GM13976 (cell line): ENCODE data around the gene VARS2.

ENCODE experiments used
- DNase-seq: peaks from one replicate; pipeline ENCODE4 v3.0.0; 2012; ENCODE audit warnings: low spot score
- in situ Hi-C: fragments of 300-500 bp; cut with MboI; formaldehyde crosslinking; loops from one replicate; pipeline ENCODE4 v1.12.0; 2022; ENCODE audit warnings: low sequenced_read_pairs, mixed read lengths, inconsistent platforms; ENCODE audit not compliant: unreplicated experiment
- TF ChIP-seq, protein P1 (sequence below): IDR thresholded peaks from 2 replicates; pipeline ENCODE4 v1.5.1; 2012; ENCODE audit warnings: borderline replicate concordance, mild to moderate bottlenecking; ENCODE audit not compliant: insufficient read depth; ENCODE audit errors: extremely low read depth, missing control alignments, control extremely low read depth

Gene VARS2

DNA sequence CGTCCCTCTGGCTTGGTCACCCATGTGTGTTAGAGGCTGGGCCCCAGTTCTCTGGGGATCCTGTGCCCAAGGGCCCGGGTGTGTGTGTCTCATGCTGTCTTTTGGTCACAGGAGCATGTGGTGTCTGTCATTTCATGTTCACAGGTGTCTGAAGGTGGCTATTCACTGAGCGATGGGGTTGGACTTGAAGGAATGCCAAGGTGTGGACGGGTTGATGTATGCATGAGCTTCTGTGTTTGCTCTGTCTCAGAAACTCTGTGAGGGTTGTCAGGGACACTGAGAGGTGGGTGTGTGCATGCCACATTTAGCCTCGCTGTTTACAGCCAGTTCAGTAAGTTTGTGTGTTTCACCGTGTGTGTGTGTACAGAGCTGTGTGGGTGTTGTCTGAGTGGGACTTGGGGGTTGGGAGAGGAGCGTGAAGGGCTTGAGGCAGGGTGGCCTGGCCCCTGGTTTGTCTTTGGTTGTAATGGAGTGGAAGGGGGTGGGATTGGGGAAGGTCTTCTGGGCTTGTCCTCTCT lies 28.5 kb upstream of the VARS2 start:
- in situ Hi-C loops = no loop called here
- TF ChIP-seq, protein P1, sequence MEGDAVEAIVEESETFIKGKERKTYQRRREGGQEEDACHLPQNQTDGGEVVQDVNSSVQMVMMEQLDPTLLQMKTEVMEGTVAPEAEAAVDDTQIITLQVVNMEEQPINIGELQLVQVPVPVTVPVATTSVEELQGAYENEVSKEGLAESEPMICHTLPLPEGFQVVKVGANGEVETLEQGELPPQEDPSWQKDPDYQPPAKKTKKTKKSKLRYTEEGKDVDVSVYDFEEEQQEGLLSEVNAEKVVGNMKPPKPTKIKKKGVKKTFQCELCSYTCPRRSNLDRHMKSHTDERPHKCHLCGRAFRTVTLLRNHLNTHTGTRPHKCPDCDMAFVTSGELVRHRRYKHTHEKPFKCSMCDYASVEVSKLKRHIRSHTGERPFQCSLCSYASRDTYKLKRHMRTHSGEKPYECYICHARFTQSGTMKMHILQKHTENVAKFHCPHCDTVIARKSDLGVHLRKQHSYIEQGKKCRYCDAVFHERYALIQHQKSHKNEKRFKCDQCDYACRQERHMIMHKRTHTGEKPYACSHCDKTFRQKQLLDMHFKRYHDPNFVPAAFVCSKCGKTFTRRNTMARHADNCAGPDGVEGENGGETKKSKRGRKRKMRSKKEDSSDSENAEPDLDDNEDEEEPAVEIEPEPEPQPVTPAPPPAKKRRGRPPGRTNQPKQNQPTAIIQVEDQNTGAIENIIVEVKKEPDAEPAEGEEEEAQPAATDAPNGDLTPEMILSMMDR = no peak
- DNase-seq = peak; percentile 44

DNA sequence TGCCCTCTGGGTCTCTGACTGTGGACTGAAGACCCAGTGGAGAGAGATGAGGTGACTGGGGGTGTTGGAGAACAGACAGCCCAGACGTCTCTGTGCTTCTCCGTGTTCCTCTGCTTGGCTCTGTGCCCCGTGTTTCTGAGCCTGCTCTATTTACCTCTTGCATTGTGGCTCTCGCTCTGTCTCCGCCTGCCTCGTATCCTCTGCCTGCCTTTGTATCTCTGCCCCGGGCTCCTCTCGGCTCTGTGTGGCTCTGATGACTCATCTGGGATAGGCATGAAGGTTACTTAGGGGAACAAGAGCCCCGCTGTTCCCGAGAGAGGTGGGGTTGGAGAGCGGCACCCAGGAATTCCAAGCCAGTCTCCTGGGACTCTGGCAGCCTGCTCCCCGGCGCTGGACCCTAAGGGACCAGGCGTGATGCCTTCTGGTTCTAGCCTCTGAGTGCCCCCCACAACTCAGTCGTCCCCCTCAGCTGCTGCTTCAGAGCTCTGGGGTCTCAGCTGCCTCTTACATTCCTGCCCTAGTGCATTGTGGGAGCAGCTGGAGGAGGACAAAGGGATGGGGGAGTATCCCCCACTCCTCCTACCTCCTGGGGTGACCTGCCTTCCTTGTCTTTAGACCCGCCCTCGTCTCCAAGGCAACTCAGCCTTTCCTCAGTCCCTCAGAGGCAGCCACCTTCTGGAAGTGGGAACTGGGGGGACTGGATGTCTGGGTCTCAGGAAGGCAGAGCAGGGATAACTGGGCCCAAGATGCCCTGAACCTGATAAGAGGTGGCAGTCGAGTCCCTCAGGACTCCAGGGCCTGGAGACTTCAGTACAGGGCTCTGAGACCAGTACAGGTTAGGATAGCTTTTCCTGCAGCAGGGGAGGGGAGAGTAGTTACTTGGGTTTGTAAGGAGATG lies 27.8 kb upstream of the VARS2 start:
- in situ Hi-C loops = no loop called here
- peak; percentile 28 for DNase-seq
- TF ChIP-seq, protein P1 = no peak

DNA sequence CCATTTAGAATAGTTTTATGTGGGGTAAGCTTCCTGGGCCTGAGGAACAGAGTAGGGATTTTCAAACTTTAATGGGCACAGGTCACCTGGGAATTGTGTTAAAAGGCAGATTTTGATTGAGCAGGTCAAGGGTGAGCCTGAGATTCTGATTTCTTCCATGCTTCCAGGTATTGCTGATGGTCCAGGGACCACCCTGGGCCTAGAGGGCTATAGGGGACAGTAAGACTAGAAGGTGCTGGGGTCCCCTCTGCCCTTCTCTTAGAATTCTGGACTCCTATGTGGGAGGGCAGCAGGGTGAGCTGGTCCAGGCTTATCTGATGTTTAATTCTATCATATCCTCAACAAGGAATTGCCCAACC lies 27.2 kb upstream of the VARS2 start:
- peak; percentile 10 for DNase-seq
- in situ Hi-C loops = no loop called here
- TF ChIP-seq, protein P1 = no peak

DNA sequence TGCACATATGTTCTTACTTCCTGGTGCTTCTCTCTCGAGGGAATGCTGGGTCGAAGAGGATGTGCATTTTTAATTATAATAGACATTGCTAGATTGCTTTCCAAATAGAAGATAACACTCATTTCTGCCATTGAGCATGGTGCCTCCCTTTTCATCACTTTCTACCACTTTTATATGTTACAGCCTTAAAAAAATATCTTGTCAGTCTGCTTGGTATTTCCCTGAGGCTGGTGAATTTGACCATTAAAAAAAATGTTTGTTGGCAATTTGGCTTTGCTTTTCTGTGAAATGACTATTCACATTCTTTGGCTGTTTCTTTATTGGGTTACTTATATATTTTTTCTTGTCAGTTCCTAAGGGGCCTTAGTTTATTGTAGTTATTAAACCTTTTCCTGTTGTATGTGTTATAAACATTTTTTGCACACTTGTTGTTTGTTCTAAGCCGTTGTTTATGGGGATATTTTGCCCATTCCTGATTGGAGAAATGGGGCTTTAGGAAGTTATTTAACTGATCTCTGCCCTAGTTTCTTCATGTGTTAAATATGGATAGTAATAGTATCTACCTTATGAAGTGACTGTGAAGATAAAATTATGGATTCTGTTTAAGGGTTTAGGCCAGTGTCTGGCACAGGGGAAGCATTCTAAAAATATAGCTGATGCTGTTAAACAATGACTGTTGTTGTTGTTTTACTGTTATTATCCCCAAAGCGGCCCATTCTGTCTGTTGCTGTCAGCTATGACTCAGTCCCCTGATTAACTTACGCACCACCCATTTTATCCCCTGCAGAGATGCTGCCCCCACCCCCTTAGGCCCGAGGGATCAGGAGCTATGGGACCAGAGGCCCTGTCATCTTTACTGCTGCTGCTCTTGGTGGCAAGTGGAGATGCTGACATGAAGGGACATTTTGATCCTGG lies 25.9 kb upstream of the VARS2 start:
- TF ChIP-seq, protein P1 = no peak
- in situ Hi-C loops = no loop called here
- DNase-seq = peak; percentile 8

DNA sequence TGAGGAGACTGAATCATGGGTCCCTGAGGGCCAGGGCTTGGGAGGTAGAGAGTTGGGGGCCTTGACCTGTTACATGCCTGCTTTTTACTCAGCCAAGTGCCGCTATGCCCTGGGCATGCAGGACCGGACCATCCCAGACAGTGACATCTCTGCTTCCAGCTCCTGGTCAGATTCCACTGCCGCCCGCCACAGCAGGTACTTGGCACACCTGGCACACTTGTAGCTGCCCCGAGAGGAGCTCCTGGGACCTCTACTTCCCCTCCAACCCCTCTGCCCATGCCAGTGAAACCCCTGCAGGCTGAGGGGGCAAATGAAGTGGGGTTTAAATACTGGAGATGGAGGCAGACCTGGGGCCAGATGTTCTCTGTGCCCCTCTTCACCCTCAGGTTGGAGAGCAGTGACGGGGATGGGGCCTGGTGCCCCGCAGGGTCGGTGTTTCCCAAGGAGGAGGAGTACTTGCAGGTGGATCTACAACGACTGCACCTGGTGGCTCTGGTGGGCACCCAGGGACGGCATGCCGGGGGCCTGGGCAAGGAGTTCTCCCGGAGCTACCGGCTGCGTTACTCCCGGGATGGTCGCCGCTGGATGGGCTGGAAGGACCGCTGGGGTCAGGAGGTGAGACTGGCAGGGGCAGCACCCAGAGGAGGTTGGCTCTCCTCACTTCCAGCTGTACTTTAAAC lies 25.1 kb upstream of the VARS2 start:
- TF ChIP-seq, protein P1 = no peak
- DNase-seq = peak; percentile 18
- in situ Hi-C loops = no loop called here

DNA sequence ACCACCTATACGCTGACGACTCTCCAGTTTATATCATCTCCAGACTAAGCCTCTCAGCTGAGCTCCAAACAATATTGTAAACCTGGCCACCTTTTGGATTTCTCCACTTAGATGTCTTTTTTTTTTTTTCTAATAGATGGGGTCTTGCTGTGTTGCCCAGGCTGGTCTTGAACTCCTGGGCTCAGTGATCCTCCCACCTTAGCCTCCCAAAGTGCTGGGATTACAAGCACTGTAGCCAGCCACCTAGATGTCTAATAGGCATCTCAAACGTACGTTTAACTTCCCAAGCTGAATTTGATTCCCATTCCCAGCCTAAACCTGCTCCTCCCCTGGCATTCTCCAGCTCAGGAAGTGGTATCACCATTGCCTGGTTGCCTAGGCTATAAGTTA lies 24.5 kb upstream of the VARS2 start:
- TF ChIP-seq, protein P1 = no peak
- no peak for DNase-seq
- in situ Hi-C loops = no loop called here
